Omental fat pad (tissue), 4 donors: ENCODE data around the gene TNXB. TPM values are rescaled to one million over a fixed set of nuclear protein-coding genes. Genes with fewer than 3 reads are reported as not detected.

Experiments used
- ATAC-seq: fragments of 150-250 bp; one replicate; pipeline ENCODE4 v1.9.1; 2016; ENCODE audit warnings: mild to moderate bottlenecking, moderate library complexity; ENCODE audit not compliant: low FRiP score
- DNase-seq: peaks from one replicate; pipeline ENCODE4 v3.0.0-alpha.2; 2019; ENCODE audit warnings: low spot score
- CTCF ChIP-seq, 3 donors: fragments of 450-650 bp; IDR thresholded peaks; one replicate each; pipeline ENCODE4 v1.5.1; 2016 to 2017; ENCODE audit warnings: antibody characterized with exemption in 3 of 3, mild to moderate bottlenecking in 3 of 3, moderate library complexity in 2 of 3
- total RNA-seq, 4 donors: library from RNA; depleted of rRNA; stranded (reverse); fragments of >200 nt; gene quantifications; one replicate each; pipeline ENCODE4 v1.1.0, GENCODE V29; 2016

The TNXB gene
- total RNA-seq: 100 to 1,000 TPM; 129 to 311 (median 137) TPM

- DNase-seq (no peak), ATAC-seq (no peak)
- no peak for TF ChIP-seq CTCF (IDR thresholded peaks at IDR 0.05)
These were observed at the start of gene TNXB for GRCh38 chr6:32109114-32109764. Gene TNXB, minus strand, starts transcription at chr6:32109338. Its CDS starts 11,140 bp downstream, at chr6:32098198.

GRCh38 chr6:32158052-32158451 lies 48.9 kb upstream of the TNXB start:
- DNase-seq (no peak), ATAC-seq (no peak)
- TF ChIP-seq CTCF (IDR thresholded peaks at IDR 0.05): no peak

GRCh38 chr6:32156891-32157290 lies 47.8 kb upstream of the TNXB start:
- ATAC-seq (no peak), DNase-seq (no peak)
- TF ChIP-seq CTCF (IDR thresholded peaks at IDR 0.05): no peak

GRCh38 chr6:32154514-32155161 lies 45.5 kb upstream of the TNXB start:
- no peak for TF ChIP-seq CTCF (IDR thresholded peaks at IDR 0.05)
- peak; percentile 45 for ATAC-seq
- DNase-seq: no peak

GRCh38 chr6:32153564-32154513 lies 44.7 kb upstream of the TNXB start, which contains the start of gene PPT2:
Gene PPT2, plus strand, starts transcription at chr6:32154141. Its CDS starts 454 bp downstream, at chr6:32154595.
- ATAC-seq (peak; percentile 76), DNase-seq (peak; percentile 62)
- no peak for TF ChIP-seq CTCF (IDR thresholded peaks at IDR 0.05)

- ATAC-seq (peak; percentile 62), DNase-seq (no peak)
- TF ChIP-seq CTCF (IDR thresholded peaks at IDR 0.05): no peak
These were observed 43.8 kb upstream of the TNXB start for GRCh38 chr6:32152769-32153563.
